Measurements from ENCODE around the gene KLHDC7B. TPM values are rescaled to one million over a fixed set of nuclear protein-coding genes. Genes with fewer than 3 reads are reported as not detected.

Gene KLHDC7B
- total and polyA plus RNA-seq, 2 of the 13 experiments (the other 11 are each of a cell fraction or from before 2014, with no cell fraction given), result 0.11 TPM; not detected in 1

GRCh38 chr22:50599816-50600455 lies 54.2 kb downstream of the KLHDC7B start (continued):
- TF ChIP-seq MTF2 (CRISPR knock-in tag; IDR thresholded peaks at IDR 0.05; ENCODE audit: borderline replicate concordance), result peak; percentile 93
- TF ChIP-seq TFDP2 (CRISPR knock-in tag; IDR thresholded peaks at IDR 0.05), result peak; percentile 69; the same call in 1 of the 2 replicates
- peak; percentile 19; the same call in 1 of the 2 replicates for TF ChIP-seq GRHL1 (CRISPR knock-in tag; conservative IDR thresholded peaks at IDR 0.05)
- no peak for TF ChIP-seq KAT2B (IDR thresholded peaks at IDR 0.05; ENCODE audit: borderline replicate concordance, low read depth, low read length)
- TF ChIP-seq FOXJ3 (CRISPR knock-in tag; IDR thresholded peaks at IDR 0.05; ENCODE audit: borderline replicate concordance), result peak; percentile 63; the same call in 1 of the 2 replicates
- TF ChIP-seq LCORL (IDR thresholded peaks at IDR 0.05), result no peak
- TF ChIP-seq LCORL (CRISPR knock-in tag; IDR thresholded peaks at IDR 0.05), result peak; percentile 41; the same call in 1 of the 2 replicates
- TF ChIP-seq RXRA (CRISPR knock-in tag; IDR thresholded peaks at IDR 0.05), result peak; percentile 86
- peak; percentile 100 for TF ChIP-seq SRY (CRISPR knock-in tag; IDR thresholded peaks at IDR 0.05)
- TF ChIP-seq IRX3 (CRISPR knock-in tag; IDR thresholded peaks at IDR 0.05; ENCODE audit: borderline replicate concordance, low read depth), result peak; percentile 99
- TF ChIP-seq REXO4 (CRISPR knock-in tag; IDR thresholded peaks at IDR 0.05; ENCODE audit: borderline replicate concordance), result peak; percentile 96
- TF ChIP-seq AHDC1 (CRISPR knock-in tag; IDR thresholded peaks at IDR 0.05; ENCODE audit: borderline replicate concordance), result peak; percentile 66; the same call in 1 of the 2 replicates
- peak; percentile 98 for TF ChIP-seq JARID2 (CRISPR knock-in tag; IDR thresholded peaks at IDR 0.05; ENCODE audit: insufficient replicate concordance)
- peak; percentile 71 for TF ChIP-seq ZNF350 (CRISPR knock-in tag; IDR thresholded peaks at IDR 0.05; ENCODE audit: borderline replicate concordance, low read depth)
- TF ChIP-seq RORA (CRISPR knock-in tag; IDR thresholded peaks at IDR 0.05), result no peak
- no peak for TF ChIP-seq SOX6 (IDR thresholded peaks at IDR 0.05)
- no peak for TF ChIP-seq SOX6 (CRISPR knock-in tag; IDR thresholded peaks at IDR 0.05)
- TF ChIP-seq ZNF512 (CRISPR knock-in tag; IDR thresholded peaks at IDR 0.05), result no peak
- TF ChIP-seq ZMYM2 (CRISPR knock-in tag; IDR thresholded peaks at IDR 0.05), result peak; percentile 67; the same call in 1 of the 2 replicates
